Activated CD8-positive, alpha-beta memory T cell treated with anti-CD3 and anti-CD28 coated beads, Interleukin-2, amount 50 U/mL, for 1 hour (primary cell): ENCODE measurements around the gene PPP1R27.

ENCODE experiments used
- DNase-seq: peaks from one replicate; pipeline ENCODE4 v3.0.0-alpha.2; 2020; ENCODE audit errors: extremely low read depth

PPP1R27 gene

DNA sequence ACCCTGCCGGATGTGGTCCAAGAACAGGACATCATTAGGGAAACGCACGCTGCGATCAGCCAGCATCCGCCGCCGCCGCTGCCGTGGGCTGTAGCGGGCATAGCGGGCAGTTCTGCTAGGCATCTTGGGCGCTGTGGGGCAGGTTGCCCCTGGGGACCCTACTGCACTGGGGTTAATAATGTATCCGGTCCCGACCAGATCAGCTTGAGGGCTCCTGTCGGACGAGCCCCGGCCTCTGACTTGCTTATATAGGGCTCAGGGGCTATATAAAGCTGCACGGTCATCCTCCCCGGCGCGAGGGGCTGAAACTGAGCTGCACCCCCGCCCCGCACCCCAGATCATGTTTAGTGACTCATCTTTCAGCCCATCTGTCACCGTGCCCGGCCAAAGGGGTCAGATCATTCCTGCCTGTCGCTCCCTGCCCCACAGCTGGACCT, at the start of gene PPP1R27:
PPP1R27 (minus strand) TSS at position 220 of the 437 bp plus-strand sequence; CDS start at position 123, 97 bp downstream.
- DNase-seq, result no peak

DNA sequence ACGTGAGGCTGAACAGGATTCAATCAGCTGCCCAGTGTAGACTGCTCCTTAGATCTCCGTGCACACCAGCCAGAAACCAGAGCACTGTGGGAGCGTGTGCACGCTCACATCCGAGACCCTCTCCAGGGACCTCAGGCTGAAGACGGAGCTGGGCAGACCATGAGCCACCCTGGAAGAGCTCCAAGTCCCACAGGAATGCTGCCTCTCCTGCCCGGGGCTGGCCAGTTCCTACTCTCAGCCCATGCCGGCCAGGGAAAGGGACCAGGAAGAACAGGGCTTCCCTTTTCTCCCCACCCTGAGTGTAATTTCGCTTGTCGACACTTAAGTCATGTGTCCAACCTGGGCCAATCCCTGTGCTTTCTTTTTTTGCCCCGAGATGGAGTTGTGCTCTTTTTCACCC, 49.7 kb upstream of the PPP1R27 start:
- DNase-seq, result no peak

DNA sequence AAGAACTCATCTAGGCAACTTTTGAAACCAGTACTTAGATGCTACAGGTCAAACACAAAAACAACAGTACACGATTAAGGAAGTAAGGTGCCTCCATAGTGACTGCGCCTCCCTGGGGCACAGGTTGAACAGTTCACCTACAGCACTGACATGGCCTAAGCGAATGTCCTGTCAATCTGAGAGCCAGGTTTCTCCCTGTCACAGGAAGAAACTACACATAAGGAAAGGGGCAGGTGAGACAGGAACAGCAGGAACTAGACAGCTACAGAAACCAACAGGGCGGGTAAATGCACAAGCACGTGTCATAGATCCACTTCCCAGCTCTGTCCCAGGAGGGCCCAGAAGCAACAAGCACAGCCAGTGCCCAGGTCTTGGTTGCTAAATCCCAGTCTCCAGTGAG, 44.3 kb upstream of the PPP1R27 start:
- DNase-seq, result no peak

DNA sequence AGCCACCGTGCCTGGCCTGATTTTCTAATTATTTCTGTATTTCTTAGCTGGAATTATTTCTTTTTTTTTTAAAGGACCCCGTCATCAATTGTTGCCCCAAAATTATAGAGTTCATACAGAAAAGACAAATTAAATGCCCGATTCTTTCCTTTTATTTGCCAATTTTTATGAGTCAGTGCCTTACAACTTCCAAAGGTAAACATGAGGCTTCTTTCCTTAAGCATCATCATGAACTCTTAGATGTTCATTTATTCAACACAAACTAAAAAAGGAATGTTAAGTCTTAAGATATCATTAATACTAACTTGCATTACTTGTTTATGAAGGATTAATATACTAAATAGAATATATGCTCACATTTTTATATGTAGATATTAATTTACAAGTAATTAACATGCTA, 43.4 kb upstream of the PPP1R27 start:
- no peak for DNase-seq

DNA sequence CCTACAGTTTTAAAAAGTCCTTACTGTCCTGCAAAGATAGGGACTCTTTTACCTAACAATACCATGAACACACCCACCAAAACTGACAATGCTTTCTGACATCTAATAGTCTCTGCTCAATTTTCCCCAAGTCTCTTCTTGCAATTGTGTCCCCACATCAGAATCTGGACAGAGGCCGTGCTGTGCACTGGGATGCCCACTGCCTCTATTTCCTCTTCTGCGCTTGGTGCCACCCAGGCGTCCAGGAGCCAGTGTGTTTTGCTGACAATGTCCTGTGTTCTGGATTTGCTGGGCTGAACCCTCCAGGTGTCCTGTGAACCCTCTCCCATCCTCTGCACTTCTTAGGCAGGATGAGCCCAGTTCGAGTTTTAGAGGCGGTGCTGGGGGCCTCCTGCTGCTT, 42.7 kb upstream of the PPP1R27 start:
- no peak for DNase-seq

- peak; percentile 89 for DNase-seq
These were observed 36.8 kb upstream of the PPP1R27 start for GRCh38 chr17:81871387-81872230.

DNA sequence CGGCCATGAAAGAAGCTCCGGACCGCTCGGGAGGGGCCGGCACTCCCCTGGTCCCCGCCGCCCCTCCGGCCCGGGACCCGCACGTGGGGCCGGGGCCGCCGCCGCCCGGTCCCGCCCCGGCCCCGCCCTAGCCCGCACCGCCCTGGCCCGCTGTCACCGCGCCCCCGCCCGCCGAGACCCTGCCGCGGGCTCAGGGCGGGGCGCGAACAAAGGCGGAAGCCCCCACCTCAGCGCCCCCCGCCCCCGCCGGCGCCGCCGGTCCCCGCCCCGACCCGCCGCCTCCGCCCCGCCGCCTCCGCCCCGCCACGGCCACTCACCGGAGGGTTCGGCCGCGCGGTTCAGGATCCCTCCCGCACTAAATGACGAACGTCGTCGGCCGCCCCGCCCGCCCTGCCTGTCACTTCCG, 36.1 kb upstream of the PPP1R27 start, which contains the start of gene ARHGDIA:
ARHGDIA (minus strand) TSS at position 357 of the 406 bp plus-strand sequence. CDS start 1,407 bp downstream, outside the sequence.
- DNase-seq, result no peak

- DNase-seq, result no peak
These were observed 35.5 kb upstream of the PPP1R27 start for GRCh38 chr17:81870131-81870980.

DNA sequence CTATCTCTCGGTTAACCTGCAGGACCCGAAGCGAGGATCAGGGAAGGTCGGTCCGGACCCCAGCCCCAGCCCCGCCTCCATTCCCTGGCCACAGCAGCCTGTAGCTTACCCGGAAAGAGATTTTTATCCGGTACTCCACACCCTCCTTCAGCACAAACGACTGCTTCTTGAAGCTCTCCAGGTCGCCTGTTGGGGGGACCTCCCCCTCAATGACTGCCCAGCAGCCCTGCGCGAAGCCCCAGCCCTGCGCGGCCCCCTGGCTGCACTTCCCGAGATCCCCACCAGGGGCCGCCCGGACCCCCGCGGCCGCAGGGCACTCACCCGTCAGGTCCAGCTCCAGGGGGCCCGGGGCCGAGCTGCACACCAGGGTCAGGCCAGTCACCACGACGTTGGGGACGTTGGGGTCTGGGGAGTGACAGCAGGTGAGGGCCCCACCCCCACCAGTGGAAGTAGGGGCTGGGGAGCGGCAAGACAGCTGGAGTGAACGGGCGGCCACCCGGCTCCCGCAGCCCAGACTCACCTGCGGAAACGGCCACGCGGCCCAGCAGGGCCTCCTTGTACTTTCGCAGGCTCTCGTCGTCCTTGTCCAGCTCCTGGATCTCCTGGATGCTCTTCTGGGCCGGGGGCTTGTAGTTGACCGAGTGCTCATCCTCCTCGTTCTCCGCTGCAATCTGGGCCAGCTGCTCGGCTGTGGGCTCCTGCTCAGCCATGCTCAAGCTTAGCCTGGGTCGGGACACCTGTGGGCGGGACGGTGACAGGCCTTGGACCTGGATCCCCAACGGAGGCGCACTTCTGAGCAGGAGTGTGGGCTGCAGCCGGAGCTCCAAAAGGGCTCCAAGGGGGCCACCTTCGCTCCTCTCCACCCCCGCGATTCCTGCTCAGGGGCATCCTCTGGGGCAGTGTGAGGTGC, 34.6 kb upstream of the PPP1R27 start:
- no peak for DNase-seq

GRCh38 chr17:81868674-81869220, 33.9 kb upstream of the PPP1R27 start:
- DNase-seq, result no peak

DNA sequence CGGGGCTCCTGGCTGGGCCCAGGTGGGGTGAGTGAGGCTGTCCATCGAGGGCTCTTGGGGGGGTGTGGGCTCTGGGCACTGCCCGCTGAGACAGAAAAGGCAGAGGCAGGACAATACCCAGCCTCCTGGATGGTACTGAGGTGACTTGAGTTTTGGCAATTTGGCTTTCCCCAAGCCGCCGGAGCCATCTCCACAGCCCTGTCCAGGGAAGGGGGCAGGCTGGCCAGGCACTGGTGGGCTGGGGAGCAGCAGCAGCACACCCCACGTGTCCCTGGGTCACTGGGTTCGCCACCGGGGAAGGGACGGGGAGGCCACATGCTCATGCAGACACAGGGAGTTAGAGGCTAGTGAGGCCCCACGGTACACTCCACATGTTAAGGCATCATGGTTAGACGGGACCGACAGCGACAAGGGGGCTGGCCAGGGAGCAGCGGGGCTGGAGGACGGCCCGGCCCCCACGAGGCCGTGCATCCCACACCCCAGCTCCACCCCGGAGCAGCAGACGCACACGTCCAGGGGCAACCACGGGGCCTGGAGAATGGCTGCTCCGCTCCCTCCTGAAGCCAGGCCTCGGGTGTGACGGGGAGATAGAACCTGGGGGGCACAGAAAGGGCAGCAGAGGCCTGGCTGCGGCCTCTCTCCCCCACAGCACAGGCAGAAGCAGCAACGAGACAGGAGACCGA, 33.3 kb upstream of the PPP1R27 start:
- no peak for DNase-seq

DNA sequence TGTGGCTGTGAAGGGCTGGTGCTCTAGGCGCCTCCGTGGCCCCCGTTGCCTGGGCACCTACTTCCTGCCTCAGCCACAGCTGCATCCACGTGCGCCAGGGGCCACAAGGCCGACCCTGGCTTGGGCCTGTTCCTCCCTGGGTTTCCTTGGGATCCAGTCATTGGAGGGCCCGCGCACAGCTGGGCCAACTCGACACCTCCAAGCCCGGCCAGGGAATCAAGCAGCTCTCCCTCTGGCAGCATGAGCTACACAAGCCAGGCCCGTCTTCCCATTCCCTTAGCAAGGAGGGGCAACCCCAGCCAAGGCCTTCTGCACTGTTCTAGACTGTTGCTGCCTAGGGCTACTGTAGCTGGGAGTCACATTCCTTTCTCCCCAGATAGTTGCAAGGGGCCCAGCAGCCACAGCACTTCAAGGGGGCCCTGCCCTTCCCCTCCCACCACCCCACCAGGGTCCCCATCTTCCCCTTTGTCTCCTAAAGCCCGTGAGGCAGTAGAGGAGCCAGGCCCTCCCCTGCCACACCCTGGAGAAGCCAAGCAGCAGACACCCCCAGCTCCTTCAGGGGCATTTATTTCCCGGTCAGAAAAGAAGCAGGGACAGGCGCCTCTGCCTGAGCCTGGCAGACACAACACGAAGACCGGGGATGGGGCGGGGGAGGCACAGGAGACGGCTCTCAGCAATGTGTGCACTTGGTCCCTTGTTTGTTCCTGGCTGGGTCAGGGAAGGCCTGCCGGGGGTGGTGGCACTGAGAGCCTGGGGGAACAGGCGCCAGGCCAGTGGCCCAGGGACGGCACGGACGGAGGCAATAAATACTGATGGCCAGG, 32.5 kb upstream of the PPP1R27 start:
- DNase-seq, result no peak

GRCh38 chr17:81866440-81867169, 31.8 kb upstream of the PPP1R27 start:
- DNase-seq, result no peak

DNA sequence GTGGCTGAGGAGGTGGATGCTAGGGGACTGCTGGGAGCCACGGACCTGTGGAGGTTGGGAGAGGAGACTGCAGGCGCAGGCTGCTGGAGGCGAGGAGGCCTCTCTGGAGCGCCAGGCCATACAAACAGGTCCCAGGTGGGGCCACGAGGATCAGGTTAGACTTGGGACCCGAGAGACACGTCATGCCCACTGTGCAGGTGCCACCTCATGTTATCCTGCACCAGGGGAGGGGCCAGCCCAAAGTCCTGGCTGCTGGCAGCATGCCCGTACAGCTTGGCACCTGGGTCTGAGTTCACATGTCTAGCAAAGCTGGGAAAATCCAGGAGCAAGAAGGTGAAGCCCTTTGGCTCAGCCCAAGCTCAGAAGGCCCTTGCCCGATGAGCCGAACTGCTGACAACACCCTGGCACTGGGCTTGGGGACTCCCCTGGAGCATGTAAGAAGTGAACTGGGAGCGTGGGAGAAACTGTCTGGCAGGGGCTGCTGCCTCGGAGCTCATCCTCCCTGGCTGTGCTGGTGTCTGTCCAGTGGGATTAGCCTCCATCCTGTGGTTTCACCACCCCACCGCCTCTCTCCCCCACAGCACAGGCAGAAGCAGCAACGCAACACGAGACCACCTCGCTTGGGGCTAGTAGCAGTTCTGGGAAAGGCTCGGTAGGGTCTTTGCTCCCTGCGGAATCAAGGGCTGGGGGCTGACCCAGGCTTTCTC, 31.0 kb upstream of the PPP1R27 start:
- no peak for DNase-seq

GRCh38 chr17:81865358-81865732, 30.5 kb upstream of the PPP1R27 start:
- no peak for DNase-seq

DNA sequence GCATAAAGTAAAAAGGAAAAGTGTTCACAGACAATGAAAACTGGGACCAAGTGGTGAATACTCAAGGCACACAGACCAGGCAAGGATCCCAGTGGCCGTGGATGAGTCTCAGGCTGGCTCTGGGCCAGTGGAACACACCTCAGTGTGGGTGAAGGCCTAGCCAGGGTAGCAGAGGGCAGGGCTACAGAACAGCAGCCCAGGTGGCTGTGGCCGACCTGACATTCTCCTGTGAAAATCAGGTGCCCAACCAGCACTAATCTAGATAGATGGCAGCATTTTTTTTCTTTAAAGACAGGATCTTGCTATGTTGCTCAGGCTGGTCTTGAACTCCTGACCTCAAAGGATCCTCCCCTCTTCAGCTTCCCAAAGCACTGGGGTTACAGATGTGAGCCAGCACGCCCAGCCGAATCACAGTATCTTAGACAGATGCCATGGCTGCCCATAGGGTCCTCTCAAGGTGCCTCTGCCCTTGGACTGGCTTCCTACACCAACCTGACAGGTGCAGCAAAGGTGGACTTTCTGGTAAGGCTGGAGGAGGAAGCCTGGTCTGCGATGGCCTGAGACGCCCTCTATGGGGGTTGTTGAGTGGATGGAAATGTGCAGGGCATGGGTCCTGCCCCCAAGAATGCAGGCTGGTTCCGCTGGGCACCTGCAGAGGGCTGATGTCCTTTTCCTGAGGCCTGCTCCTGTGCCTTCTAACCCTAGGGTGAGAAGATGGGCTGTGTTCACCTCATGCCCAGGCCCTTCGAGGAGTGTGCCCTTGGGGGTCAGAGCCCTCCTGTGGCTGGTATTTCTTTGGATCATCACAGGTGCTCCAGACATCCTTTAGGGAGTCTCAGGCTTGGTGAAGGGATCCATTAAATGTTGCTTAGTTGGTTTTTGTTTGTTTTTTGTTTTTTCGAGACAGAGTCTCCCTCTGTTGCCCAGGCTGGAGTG, 29.3 kb upstream of the PPP1R27 start:
- no peak for DNase-seq

DNA sequence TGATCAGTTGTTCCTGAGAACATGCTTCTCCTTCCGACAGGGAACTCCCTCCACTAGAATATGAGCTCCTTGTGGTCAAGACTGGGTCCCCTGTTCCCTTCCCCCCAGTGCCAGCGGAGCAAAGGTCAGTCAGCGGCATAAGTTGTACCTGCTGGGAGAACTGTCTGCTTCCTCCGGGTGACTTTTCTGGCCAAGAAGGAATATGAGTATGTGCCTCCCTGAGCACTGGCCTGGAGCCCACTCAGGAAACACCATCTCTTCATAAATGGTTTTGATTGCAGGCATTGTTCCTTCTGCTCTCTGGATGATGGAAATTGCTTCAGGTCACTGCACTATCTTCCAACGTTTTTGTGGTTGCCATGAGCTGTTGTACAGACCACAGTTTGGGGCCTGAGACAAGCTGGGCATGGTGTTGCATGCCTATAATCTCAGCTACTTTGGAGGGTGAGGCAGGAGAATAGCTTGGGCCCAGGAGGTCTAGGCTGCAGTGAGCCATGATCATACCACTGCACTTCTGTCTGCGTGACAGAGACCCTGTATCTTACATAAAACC, 28.3 kb upstream of the PPP1R27 start:
- no peak for DNase-seq
